ENCODE data around the gene ANKRD11.

ANKRD11 gene

GRCh38 chr16:89444728-89445127, 45.6 kb downstream of the ANKRD11 start:
- Histone ChIP-seq H3K9me3 (replicated peaks; ENCODE audit: insufficient read depth, low read length) (no peaks in the 10 kb centered on the region), H3K79me2 (ENCODE audit: low read length) (peaks cover 96% of the 10 kb centered on the region), H3K9me2 (replicated peaks; ENCODE audit: insufficient read depth, low read length) (no peaks in the 10 kb centered on the region), H4K20me1 (ENCODE audit: insufficient read depth, low read length) (peaks cover 40% of the 10 kb centered on the region), H3F3A (ENCODE audit: insufficient read depth, low read length) (peaks cover 2% of the 10 kb centered on the region), H3K36me3 (replicated peaks; ENCODE audit: insufficient read depth, low read length) (no peaks in the 10 kb centered on the region), H3K4me2 (ENCODE audit: low read depth, low read length) (no peak overlapping the region), H3K4me3 (ENCODE audit: low read length) (no peak overlapping the region), H3K27me3 (replicated peaks; ENCODE audit: insufficient read depth, low read length) (no peaks in the 10 kb centered on the region), H3K4me1 (ENCODE audit: low read length) (peaks cover 12% of the 10 kb centered on the region), H2AFZ (ENCODE audit: low read length) (no peak overlapping the region), H3K9ac (ENCODE audit: low read length) (no peak overlapping the region), H3K27ac (ENCODE audit: low read length) (no peak overlapping the region)
- TF ChIP-seq EZH2 (optimal IDR thresholded peaks at IDR 0.05; ENCODE audit: low read depth, low read length) = no peak
- TF ChIP-seq CTCF (IDR thresholded peaks at IDR 0.05; ENCODE audit: low read length) = no peak
- TF ChIP-seq EZH2phosphoT487 (IDR thresholded peaks at IDR 0.05; ENCODE audit: low read length) = no peak
- no peak for DNase-seq

GRCh38 chr16:89444151-89444723, 46.1 kb downstream of the ANKRD11 start:
- Histone ChIP-seq H3K4me2 (ENCODE audit: low read depth, low read length) (no peak overlapping the region), H3K27me3 (replicated peaks; ENCODE audit: insufficient read depth, low read length) (no peaks in the 10 kb centered on the region), H3K9ac (ENCODE audit: low read length) (no peak overlapping the region), H2AFZ (ENCODE audit: low read length) (no peak overlapping the region), H3K9me3 (replicated peaks; ENCODE audit: insufficient read depth, low read length) (no peaks in the 10 kb centered on the region), H4K20me1 (ENCODE audit: insufficient read depth, low read length) (peaks cover 44% of the 10 kb centered on the region), H3K36me3 (replicated peaks; ENCODE audit: insufficient read depth, low read length) (no peaks in the 10 kb centered on the region), H3K4me3 (ENCODE audit: low read length) (no peak overlapping the region), H3K79me2 (ENCODE audit: low read length) (peaks cover 97% of the 10 kb centered on the region), H3K27ac (ENCODE audit: low read length) (no peak overlapping the region), H3F3A (ENCODE audit: insufficient read depth, low read length) (no peaks in the 10 kb centered on the region), H3K9me2 (replicated peaks; ENCODE audit: insufficient read depth, low read length) (no peaks in the 10 kb centered on the region), H3K4me1 (ENCODE audit: low read length) (peaks cover 11% of the 10 kb centered on the region; the same call in 1 of the 2 replicates)
- TF ChIP-seq EZH2phosphoT487 (IDR thresholded peaks at IDR 0.05; ENCODE audit: low read length) = no peak
- TF ChIP-seq EZH2 (optimal IDR thresholded peaks at IDR 0.05; ENCODE audit: low read depth, low read length) = no peak
- no peak for TF ChIP-seq CTCF (IDR thresholded peaks at IDR 0.05; ENCODE audit: low read length)
- no peak for DNase-seq

DNA sequence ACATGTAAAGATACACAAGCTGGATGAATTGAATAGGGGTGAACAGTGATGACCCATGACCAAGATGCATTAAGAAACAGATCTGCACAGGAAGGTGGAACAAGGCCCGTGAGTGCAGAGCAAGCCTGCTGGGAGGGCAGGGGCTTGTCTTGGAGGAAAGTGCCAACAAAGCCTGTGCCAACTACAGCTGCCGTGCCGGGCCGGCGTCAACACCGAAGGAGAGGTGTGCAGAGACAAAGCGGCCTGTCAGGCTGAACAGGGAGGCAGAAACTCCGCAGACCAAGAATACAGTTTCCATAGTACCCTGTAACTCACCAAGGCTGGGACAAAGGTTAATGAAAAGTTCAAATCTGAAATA, 46.7 kb downstream of the ANKRD11 start:
- H4K20me1 ChIP-seq (ENCODE audit: insufficient read depth, low read length) = peaks cover 43% of the 10 kb centered on the region
- no peak overlapping the region for H2AFZ ChIP-seq (ENCODE audit: low read length)
- peaks cover 97% of the 10 kb centered on the region for H3K79me2 ChIP-seq (ENCODE audit: low read length)
- no peak overlapping the region for H3K9ac ChIP-seq (ENCODE audit: low read length)
- H3K27me3 ChIP-seq (replicated peaks; ENCODE audit: insufficient read depth, low read length) = no peaks in the 10 kb centered on the region
- H3F3A ChIP-seq (ENCODE audit: insufficient read depth, low read length) = no peaks in the 10 kb centered on the region
- no peak overlapping the region for H3K27ac ChIP-seq (ENCODE audit: low read length)
- no peaks in the 10 kb centered on the region for H3K36me3 ChIP-seq (replicated peaks; ENCODE audit: insufficient read depth, low read length)
- no peak overlapping the region for H3K4me2 ChIP-seq (ENCODE audit: low read depth, low read length)
- H3K9me3 ChIP-seq (replicated peaks; ENCODE audit: insufficient read depth, low read length) = no peaks in the 10 kb centered on the region
- TF ChIP-seq EZH2phosphoT487 (IDR thresholded peaks at IDR 0.05; ENCODE audit: low read length) (no peak), CTCF (IDR thresholded peaks at IDR 0.05; ENCODE audit: low read length) (no peak), EZH2 (optimal IDR thresholded peaks at IDR 0.05; ENCODE audit: low read depth, low read length) (no peak)
- H3K9me2 ChIP-seq (replicated peaks; ENCODE audit: insufficient read depth, low read length) = no peaks in the 10 kb centered on the region
- H3K4me3 ChIP-seq (ENCODE audit: low read length) = no peak overlapping the region
- H3K4me1 ChIP-seq (ENCODE audit: low read length) = peaks cover 9% of the 10 kb centered on the region; the same call in 1 of the 2 replicates
- no peak for DNase-seq

Data from MM.1S (cell line).